OCI-M2 (cell line): ENCODE data around the gene RAB15.

ENCODE experiments used
- DNase-seq: peaks from one replicate; lab custom pipeline; 2025; ENCODE audit not compliant: unreplicated experiment; lab: John Stamatoyannopoulos, UW

The RAB15 gene

GRCh38 chr14:64990939-64991338 lies 18.8 kb upstream of the RAB15 start:
- DNase-seq, result no peak

- no peak for DNase-seq
These were observed 18.2 kb upstream of the RAB15 start for GRCh38 chr14:64990296-64990695.

- no peak for DNase-seq
These were observed 15.3 kb upstream of the RAB15 start for GRCh38 chr14:64987438-64987767.

GRCh38 chr14:64986648-64987437 lies 14.7 kb upstream of the RAB15 start, which contains the start of gene FNTB:
Gene FNTB (plus strand): TSS chr14:64986895. CDS start chr14:64986954, 59 bp downstream.
- peak; percentile 97 for DNase-seq

- DNase-seq, result no peak
These were observed 11.5 kb upstream of the RAB15 start for GRCh38 chr14:64983439-64984310.

- DNase-seq, result no peak
These were observed 7.4 kb upstream of the RAB15 start for GRCh38 chr14:64979336-64980074.

- DNase-seq, result no peak
These were observed 2.4 kb upstream of the RAB15 start for GRCh38 chr14:64974563-64974962.

GRCh38 chr14:64973826-64974225 lies 1.7 kb upstream of the RAB15 start:
- DNase-seq, result no peak

- no peak for DNase-seq
These were observed 898 bp upstream of the RAB15 start for GRCh38 chr14:64973026-64973442.

- no peak for DNase-seq
These were observed 619 bp downstream of the RAB15 start for GRCh38 chr14:64971491-64971942.

GRCh38 chr14:64970776-64971477 lies 1.2 kb downstream of the RAB15 start:
- no peak for DNase-seq

GRCh38 chr14:64970041-64970440 lies 2.1 kb downstream of the RAB15 start:
- DNase-seq, result no peak

GRCh38 chr14:64968651-64969050 lies 3.5 kb downstream of the RAB15 start:
- no peak for DNase-seq

GRCh38 chr14:64968167-64968566 lies 4.0 kb downstream of the RAB15 start:
- DNase-seq, result no peak

- DNase-seq, result no peak
These were observed 5.2 kb downstream of the RAB15 start for GRCh38 chr14:64966976-64967375.

GRCh38 chr14:64965356-64966000 lies 6.7 kb downstream of the RAB15 start:
- no peak for DNase-seq

GRCh38 chr14:64963611-64964010 lies 8.5 kb downstream of the RAB15 start:
- no peak for DNase-seq

- DNase-seq, result no peak
These were observed 11.3 kb downstream of the RAB15 start for GRCh38 chr14:64960762-64961276.

- DNase-seq, result no peak
These were observed 13.4 kb downstream of the RAB15 start for GRCh38 chr14:64958743-64959142.

- DNase-seq, result no peak
These were observed 13.9 kb downstream of the RAB15 start for GRCh38 chr14:64958201-64958600.
